GM23248 (cell line): ENCODE data around the gene PTPN23.

Source experiments
- EZH2 ChIP-seq: fragments of 200-600 bp; sonication (generic); IDR thresholded peaks from 2 replicates; pipeline ENCODE4 v1.6.1; 2018; ENCODE audit warnings: antibody characterized with exemption, mild to moderate bottlenecking; ENCODE audit not compliant: insufficient read depth, poor library complexity, severe bottlenecking
- EZH2phosphoT487 ChIP-seq: fragments of 200-600 bp; sonication (generic); IDR thresholded peaks from 2 replicates; pipeline ENCODE4 v1.6.1; 2018; ENCODE audit warnings: antibody characterized with exemption, moderate library complexity, mild to moderate bottlenecking, low read depth; ENCODE audit not compliant: insufficient read depth

DNA sequence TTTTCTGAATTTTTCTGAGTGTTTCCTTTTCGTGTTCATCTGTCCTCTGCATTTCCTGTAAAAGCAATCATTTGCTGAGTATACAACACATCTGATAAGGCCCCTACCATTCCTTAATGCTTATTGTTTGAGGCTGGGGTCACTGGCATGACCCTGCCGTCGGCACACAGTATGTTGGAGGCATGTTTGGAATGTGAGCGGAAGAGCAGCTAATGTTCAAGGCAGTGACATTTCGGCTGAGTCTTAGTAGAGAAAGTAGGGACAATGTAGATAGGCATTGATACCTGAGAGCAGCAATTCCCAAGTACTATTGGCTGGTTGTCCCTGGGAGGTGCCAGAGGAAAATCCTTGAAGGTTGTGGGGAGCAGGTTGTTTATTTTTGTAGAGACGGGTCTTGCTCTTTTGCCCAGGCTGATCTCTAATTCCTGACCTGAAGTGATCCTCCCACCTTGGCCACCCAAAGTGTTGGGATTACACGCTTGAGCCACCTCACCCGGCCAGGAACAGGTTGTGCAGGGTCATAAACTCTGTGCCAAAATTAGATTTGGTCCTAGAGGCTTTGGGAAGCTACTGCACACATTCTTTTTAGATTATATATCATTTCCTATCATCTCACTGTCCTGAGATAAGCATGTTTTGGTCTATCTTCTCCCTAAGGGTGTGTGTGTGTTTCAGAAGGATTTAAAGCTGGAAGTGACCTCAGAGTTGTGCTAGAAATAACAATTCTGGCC is 13.5 kb downstream of the PTPN23 start:
- TF ChIP-seq EZH2phosphoT487 (no peak), EZH2 (no peak)
